ENCODE results near the gene IL1RL1.

IL1RL1 gene

DNA sequence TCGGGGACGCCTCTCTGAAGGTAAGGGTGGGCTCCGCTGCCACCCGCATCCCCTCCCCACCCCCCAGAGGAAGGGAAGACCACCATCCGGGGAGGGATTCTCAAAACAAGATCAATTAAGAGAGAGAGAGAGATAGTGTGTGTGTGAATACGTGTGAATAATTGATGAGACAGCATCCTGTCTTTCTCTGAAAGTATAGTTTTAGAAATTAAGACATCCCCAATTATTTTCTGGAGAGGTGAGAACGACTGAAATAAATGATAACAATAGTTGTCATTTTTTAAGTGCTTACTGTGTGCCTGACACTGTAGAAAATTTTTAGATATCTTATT, 45.0 kb downstream of the IL1RL1 start:
- peaks cover 4% of the 10 kb centered on the region for H3K27me3 Mint-ChIP-seq
- peaks cover 54% of the 10 kb centered on the region for H3K4me1 Mint-ChIP-seq
- H3K27ac Mint-ChIP-seq = peak overlapping the region; percentile 95
- no peaks in the 10 kb centered on the region for H3K9me3 Mint-ChIP-seq
- H3K4me3 Mint-ChIP-seq = peak overlapping the region; percentile 100
- peaks cover 34% of the 10 kb centered on the region for H3K36me3 Mint-ChIP-seq
- CTCF ChIA-PET = interaction anchor here (0.5 to 5.1 kb wide), 26 partner anchors 11 to 154 kb away, joined by 3 to 56 read pairs (median 5); partner anchors contain the start of gene IL18RAP
- DNase-seq = no peak

DNA sequence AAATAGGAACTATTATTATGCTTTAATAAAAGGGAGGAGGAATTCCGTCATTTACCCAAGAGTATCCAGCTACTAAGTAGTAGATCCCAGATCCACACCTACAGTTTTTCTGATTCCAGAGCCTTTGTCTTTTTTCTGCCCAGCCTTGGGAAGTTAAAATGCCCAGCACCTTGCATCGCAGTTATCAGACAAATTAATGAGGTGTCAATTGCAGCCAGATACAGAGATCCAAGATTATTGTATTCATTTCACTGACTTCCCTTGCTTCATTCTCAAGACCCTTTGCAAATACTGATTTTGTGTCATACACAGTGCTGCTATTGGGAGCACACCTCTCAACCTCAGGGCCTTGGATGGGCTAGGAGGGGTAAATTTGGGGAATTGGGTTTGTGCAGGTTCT, 45.4 kb downstream of the IL1RL1 start:
- Mint-ChIP-seq H3K27me3 (peaks cover 4% of the 10 kb centered on the region), H3K27ac (peak overlapping the region; percentile 95), H3K4me3 (peak overlapping the region; percentile 100), H3K9me3 (peaks cover 1% of the 10 kb centered on the region), H3K36me3 (peaks cover 38% of the 10 kb centered on the region), H3K4me1 (peaks cover 58% of the 10 kb centered on the region)
- CTCF ChIA-PET = interaction anchor here (0.9 to 5.1 kb wide), 14 partner anchors 55 to 122 kb away, joined by 3 to 56 read pairs (median 5); partner anchors contain the start of gene IL18RAP
- DNase-seq = no peak

DNA sequence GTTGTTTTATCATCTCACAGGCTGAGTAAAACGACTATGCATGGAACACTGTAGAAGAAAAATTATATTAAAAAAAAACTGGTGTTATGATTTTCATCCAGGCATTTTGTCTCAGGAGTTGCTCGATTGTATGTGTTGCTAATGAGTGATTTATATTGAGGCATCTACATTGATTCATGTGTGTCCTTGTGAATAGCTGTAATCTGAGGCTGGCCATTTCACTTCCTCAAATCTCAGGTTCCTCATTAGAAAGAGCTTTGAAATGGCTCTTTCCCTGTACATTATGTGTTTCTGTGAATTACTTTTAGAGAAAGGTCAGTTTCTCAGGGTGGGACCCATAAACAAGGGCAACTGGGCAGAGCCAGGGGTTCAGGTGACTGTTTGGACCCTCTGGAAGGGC, 46.6 kb downstream of the IL1RL1 start:
- CTCF ChIA-PET = interaction anchor here (0.5 to 5.1 kb wide), 4 partner anchors 65 to 118 kb away, joined by 3 to 56 read pairs (median 12); no protein-coding TSS in a partner anchor
- H3K27ac Mint-ChIP-seq = peak overlapping the region; percentile 95
- peaks cover 4% of the 10 kb centered on the region for H3K27me3 Mint-ChIP-seq
- peaks cover 48% of the 10 kb centered on the region for H3K36me3 Mint-ChIP-seq
- peak overlapping the region; percentile 100 for H3K4me3 Mint-ChIP-seq
- H3K9me3 Mint-ChIP-seq = peaks cover 6% of the 10 kb centered on the region
- peaks cover 64% of the 10 kb centered on the region for H3K4me1 Mint-ChIP-seq
- no peak for DNase-seq

DNA sequence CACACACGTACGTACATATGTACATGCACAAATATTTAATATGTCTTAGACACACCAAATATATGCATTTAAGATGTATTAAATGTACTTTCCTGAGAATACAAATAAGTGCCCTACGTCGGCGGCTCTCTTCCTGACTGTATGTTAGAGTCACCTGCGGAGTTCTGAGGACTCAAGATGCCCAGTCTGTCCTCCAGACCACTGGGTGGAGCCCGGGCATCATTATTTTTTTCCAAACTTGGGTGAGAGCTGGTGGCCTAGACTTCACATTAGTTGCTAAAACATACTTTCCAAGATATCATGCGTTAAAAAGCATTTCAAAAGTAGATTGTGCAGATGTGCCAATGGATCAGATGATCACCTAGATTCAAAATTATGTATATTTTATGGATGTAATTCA, 47.1 kb downstream of the IL1RL1 start:
- peaks cover 4% of the 10 kb centered on the region for H3K27me3 Mint-ChIP-seq
- peak overlapping the region; percentile 54 for H3K4me3 Mint-ChIP-seq
- no peak overlapping the region for H3K27ac Mint-ChIP-seq
- peaks cover 12% of the 10 kb centered on the region for H3K9me3 Mint-ChIP-seq
- CTCF ChIA-PET = interaction anchor here (1.0 to 5.1 kb wide), 4 partner anchors 85 to 118 kb away, joined by 4 to 56 read pairs (median 12); no protein-coding TSS in a partner anchor
- peaks cover 65% of the 10 kb centered on the region for H3K4me1 Mint-ChIP-seq
- peaks cover 53% of the 10 kb centered on the region for H3K36me3 Mint-ChIP-seq
- no peak for DNase-seq

DNA sequence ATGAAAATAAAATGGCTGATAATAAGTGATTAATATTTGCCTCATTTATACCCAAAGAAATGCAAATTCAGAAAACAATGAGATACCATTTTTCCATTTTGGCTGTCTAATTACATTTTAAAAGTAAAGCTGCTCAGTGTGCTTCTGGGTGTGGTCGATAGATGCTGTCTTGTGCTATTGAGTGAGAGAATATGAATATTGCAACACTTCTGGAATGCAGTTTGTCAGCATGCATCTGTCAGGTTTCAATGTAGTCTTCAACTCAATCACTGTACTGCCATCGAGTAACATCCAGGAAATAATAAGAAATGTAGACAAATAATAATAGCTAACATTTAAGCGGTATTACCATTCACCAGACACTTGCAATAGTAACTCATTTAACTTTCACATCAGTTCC, 48.2 kb downstream of the IL1RL1 start:
- Mint-ChIP-seq H3K27ac (no peak overlapping the region), H3K9me3 (peaks cover 19% of the 10 kb centered on the region), H3K4me1 (peaks cover 66% of the 10 kb centered on the region), H3K36me3 (peaks cover 63% of the 10 kb centered on the region), H3K4me3 (peak overlapping the region; percentile 28), H3K27me3 (peaks cover 4% of the 10 kb centered on the region)
- no peak for DNase-seq
- CTCF ChIA-PET = interaction anchor here (1.0 to 5.1 kb wide), 2 partner anchors 84 to 89 kb away, joined by 4 to 56 read pairs; no protein-coding TSS in a partner anchor

DNA sequence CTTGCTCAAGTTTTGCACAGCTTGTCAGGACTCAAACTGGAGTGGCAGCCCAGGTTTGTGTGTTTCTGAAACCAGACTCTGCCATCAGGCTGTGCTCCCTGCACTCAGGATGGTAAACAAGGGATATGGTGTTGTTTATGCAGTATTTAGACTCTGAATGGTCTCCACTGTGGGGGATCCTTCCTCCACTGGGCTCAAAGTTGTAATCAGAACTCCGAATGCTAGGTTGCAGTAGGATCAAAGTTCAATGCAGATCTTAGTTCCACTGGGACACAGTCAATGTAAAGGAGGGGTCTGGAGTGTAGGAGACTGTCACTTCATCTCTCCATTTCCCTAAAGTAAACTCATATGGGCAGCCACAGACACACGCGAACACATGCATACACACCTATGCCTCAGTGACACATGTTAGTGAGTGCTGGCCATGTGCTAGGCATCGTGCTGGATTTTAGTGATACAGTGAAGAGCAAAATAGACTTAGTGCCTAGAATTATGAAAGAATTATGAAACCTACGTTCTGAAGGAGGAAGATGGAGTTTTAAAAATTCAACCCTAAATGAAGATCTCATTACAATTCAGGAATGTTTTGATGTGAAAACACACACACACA, 50.4 kb downstream of the IL1RL1 start:
- Mint-ChIP-seq H3K4me1 (peaks cover 73% of the 10 kb centered on the region), H3K4me3 (no peak overlapping the region), H3K36me3 (peaks cover 77% of the 10 kb centered on the region), H3K9me3 (peaks cover 39% of the 10 kb centered on the region), H3K27me3 (no peaks in the 10 kb centered on the region), H3K27ac (no peak overlapping the region)
- CTCF ChIA-PET = interaction anchor here (1.0 to 3.9 kb wide), 2 partner anchors 82 to 121 kb away, joined by 3 to 17 read pairs; no protein-coding TSS in a partner anchor
- no peak for DNase-seq

DNA sequence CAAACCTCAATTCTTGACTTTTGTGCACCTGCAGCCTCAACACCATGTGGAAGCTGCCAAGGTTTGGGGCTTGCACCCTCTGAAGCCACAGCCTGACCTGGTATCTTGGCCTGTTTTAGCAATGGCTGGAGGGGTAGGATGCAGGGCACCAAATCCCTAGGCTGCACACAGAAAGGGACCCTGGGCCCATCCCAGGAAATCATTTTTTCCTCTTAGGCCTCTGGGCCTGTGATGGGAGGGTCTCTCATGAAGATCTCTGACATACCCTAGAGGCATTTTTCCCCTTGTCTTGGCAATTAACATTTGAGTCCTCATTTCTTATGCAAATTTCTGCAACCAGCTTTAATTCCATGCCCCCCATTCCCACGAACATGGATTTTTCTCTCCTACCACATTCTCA, 54.4 kb downstream of the IL1RL1 start:
- Mint-ChIP-seq H3K4me3 (no peak overlapping the region), H3K36me3 (peaks cover 91% of the 10 kb centered on the region), H3K9me3 (peaks cover 53% of the 10 kb centered on the region), H3K27me3 (no peaks in the 10 kb centered on the region), H3K4me1 (peaks cover 79% of the 10 kb centered on the region), H3K27ac (peak overlapping the region; percentile 93)
- no peak for DNase-seq
- CTCF ChIA-PET = interaction anchor here (0.7 kb wide), 1 partner anchor 16 kb away, joined by 4 read pairs; no protein-coding TSS in a partner anchor

DNA sequence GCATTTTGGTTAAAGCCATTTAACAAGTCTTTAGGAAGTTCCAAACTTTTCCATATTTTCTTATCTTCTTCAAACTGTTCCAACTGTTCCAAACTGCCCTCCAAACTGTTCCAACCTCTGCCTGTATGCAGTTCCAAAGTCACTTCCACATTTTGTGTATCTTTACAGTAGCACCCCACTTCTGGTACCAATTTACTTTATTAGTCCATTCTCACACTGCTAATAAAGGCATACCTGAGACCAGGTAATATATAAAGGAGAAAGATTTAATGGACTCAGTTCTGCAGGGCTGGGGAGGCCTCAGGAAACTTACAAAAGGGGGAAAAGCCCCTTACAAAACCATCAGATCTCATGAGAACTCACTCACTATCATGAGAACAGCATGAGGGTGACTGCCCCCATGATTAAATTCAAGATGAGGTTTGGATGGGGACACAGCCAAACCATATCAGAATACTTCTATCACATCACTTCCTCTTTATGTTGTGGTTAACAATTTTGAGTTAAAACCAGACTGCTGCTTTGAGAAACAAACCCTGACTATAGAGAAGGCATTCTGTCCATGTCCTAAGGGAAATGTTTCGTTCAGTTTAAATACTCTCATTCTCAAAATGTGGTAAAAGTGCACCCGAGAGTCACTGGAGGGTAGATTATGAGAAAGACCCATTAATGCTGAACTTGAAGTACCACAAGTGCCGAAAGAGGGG, 55.2 kb downstream of the IL1RL1 start:
- H3K27ac Mint-ChIP-seq = peak overlapping the region; percentile 93
- CTCF ChIA-PET = interaction anchor here (1.4 to 3.2 kb wide), 2 partner anchors 11 to 76 kb away, joined by 5 to 11 read pairs; no protein-coding TSS in a partner anchor
- H3K9me3 Mint-ChIP-seq = peaks cover 53% of the 10 kb centered on the region
- peaks cover 73% of the 10 kb centered on the region for H3K4me1 Mint-ChIP-seq
- peaks cover 91% of the 10 kb centered on the region for H3K36me3 Mint-ChIP-seq
- peak overlapping the region; percentile 48 for H3K4me3 Mint-ChIP-seq
- DNase-seq = no peak
- H3K27me3 Mint-ChIP-seq = no peaks in the 10 kb centered on the region

DNA sequence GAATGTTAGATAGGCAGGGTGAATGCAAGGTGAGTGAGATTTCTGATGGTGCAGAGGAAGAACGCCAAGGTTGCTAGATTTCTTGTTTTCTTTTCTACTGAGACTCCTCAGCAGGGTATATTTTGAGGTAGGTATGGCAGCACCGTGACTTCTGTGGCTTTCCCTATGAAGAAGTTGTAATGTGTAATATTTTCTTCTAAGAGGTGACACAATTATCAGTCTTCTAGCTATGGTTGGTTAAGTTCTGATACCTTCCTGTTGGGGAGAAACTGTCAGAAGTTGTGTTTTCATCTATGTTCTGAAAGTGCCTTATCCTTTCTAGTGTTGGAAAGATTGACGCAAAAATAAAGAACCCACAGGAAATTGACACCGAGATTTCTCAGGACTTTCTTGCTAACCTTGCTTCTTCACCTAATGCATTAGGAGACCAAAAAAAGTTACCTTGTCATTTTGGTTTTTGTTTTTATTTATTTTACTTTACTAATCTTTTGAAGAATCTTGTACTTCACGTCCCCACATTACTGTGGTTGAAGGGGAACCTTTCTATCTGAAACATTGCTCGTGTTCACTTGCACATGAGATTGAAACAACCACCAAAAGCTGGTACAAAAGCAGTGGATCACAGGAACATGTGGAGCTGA, 56.1 kb downstream of the IL1RL1 start:
- peaks cover 89% of the 10 kb centered on the region for H3K36me3 Mint-ChIP-seq
- peaks cover 50% of the 10 kb centered on the region for H3K9me3 Mint-ChIP-seq
- peaks cover 70% of the 10 kb centered on the region for H3K4me1 Mint-ChIP-seq
- H3K27ac Mint-ChIP-seq = peak overlapping the region; percentile 93
- DNase-seq = peak; percentile 56
- H3K27me3 Mint-ChIP-seq = no peaks in the 10 kb centered on the region
- CTCF ChIA-PET = interaction anchor here (1.3 to 3.2 kb wide), 3 partner anchors 11 to 75 kb away, joined by 3 to 11 read pairs (median 5); no protein-coding TSS in a partner anchor
- peak overlapping the region; percentile 48 for H3K4me3 Mint-ChIP-seq

DNA sequence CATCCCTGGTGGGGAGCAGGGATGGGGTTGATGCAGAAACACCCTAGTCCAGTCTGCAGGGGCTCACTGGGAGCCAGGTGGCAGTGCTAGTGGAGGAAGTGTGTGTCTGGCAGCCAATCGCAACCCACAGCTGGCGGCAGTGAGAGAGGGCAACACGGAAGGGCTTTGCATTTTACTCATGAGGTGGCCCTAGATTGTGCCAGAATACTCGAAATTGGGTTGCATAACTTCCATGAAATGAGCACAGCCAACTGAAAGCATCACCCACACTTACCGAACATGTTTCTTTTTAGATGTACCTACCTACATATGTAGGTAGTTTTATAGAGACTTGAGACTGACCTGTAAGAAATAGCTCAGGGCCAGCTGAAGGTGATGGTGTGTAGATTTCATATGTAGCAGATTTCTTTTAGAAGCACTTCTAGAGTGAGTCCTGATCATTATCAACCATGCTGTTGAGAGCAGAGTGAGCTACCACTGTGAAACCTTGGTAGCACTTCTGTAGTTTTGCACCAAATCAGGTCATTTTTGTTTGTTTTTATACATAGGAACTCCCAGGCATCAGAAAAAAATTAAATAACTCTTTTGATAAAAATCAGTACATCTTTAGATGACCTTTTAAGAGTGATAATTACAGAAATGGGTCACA, 57.2 kb downstream of the IL1RL1 start:
- H3K4me1 Mint-ChIP-seq = peaks cover 66% of the 10 kb centered on the region
- peak overlapping the region; percentile 93 for H3K27ac Mint-ChIP-seq
- CTCF ChIA-PET = interaction anchor here (1.3 to 3.2 kb wide), 2 partner anchors 67 to 74 kb away, joined by 3 to 11 read pairs; no protein-coding TSS in a partner anchor
- no peak for DNase-seq
- peak overlapping the region; percentile 48 for H3K4me3 Mint-ChIP-seq
- no peaks in the 10 kb centered on the region for H3K27me3 Mint-ChIP-seq
- H3K36me3 Mint-ChIP-seq = peaks cover 88% of the 10 kb centered on the region
- peaks cover 46% of the 10 kb centered on the region for H3K9me3 Mint-ChIP-seq

DNA sequence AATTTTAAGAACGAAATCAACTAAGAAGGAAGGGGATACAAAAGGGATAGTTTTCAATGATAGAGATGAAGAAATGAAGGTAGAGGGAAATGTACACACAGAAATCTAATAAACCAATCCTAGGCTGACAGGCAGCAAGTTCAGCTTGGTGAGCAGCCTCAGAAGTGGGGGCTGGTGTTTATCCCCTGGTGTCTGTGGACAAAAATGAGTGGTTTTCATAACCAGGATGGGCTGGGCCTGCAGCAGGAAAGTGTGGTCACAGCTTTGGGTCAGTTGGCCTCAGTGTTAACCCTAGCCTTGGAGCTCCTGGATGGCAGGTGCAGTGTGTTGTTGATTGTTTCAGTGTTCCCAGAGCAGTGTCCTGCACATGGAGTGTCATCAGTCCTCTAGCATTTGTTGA, 58.5 kb downstream of the IL1RL1 start:
- Mint-ChIP-seq H3K4me1 (peaks cover 58% of the 10 kb centered on the region), H3K27me3 (no peaks in the 10 kb centered on the region), H3K4me3 (no peak overlapping the region), H3K36me3 (peaks cover 89% of the 10 kb centered on the region), H3K27ac (no peak overlapping the region), H3K9me3 (peaks cover 43% of the 10 kb centered on the region)
- CTCF ChIA-PET = interaction anchor here (3.2 kb wide), 1 partner anchor 73 kb away, joined by 11 read pairs; no protein-coding TSS in a partner anchor
- no peak for DNase-seq

DNA sequence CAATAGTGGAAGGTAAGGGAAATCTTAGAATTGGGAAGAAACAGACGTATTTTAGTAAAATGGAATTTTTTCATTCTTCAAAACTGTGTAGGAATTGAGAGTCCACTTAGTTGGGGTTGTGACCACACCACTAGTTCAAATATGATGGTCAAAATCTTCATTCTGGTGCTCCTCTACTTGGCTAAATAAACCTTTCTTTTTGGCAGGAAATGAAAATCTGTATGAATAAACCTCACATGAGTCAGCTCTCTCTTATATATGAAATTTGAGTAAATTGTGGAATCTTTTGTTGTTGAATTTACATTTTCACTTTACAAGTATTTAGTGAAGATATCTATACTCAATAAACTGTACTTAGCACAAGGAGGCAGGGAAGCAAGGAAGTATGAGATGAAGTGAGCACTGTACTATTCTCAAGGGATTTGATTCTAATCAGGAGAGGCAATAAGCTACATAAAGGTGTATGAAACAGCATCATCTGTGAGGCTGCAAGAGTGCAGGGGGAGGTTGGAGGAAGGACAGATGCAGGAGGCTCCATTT, 64.8 kb downstream of the IL1RL1 start:
- CTCF ChIA-PET = interaction anchor here (0.6 kb wide), 1 partner anchor 475 kb away, joined by 3 read pairs; no protein-coding TSS in a partner anchor
- H3K36me3 Mint-ChIP-seq = peaks cover 90% of the 10 kb centered on the region
- no peak overlapping the region for H3K27ac Mint-ChIP-seq

DNA sequence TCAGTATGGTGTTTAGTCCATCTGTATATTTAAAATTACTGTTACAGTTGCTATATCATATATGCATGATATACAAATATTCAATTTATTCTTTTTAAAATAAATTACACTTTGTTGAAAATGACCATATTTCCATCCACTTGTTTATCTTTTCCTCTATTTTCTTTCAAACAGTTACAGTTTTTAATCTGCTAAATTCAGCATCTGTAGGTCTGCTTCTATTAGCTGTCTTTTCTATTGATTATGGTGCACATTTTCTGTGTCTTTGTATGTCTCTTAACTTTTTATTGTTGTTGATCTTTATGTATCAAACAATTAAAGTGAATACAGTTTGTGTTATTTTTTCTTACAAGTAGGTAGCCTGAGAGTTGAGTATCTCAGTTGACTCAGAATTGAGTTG, 72.4 kb downstream of the IL1RL1 start:
- H3K27ac Mint-ChIP-seq = no peak overlapping the region
- H3K9me3 Mint-ChIP-seq = peaks cover 45% of the 10 kb centered on the region
- peaks cover 93% of the 10 kb centered on the region for H3K36me3 Mint-ChIP-seq
- no peak for DNase-seq
- CTCF ChIA-PET = no interaction called here
- peaks cover 2% of the 10 kb centered on the region for H3K4me1 Mint-ChIP-seq
- H3K27me3 Mint-ChIP-seq = no peaks in the 10 kb centered on the region
- H3K4me3 Mint-ChIP-seq = no peak overlapping the region

More for the DNA sequence above, 64.8 kb downstream of the IL1RL1 start:
- DNase-seq = no peak
- no peak overlapping the region for H3K4me3 Mint-ChIP-seq
- H3K4me1 Mint-ChIP-seq = peaks cover 7% of the 10 kb centered on the region
- peaks cover 44% of the 10 kb centered on the region for H3K9me3 Mint-ChIP-seq
- H3K27me3 Mint-ChIP-seq = no peaks in the 10 kb centered on the region

All from activated naive CD4-positive, alpha-beta T cell treated with anti-CD3 and anti-CD28 coated beads, Interleukin-2, amount 10 ng/mL, durations not matched to agents 7 days and 5 days (primary cell).